ENCODE data around the gene CDHR5. TPM values are rescaled to one million over a fixed set of nuclear protein-coding genes. Genes with fewer than 3 reads are reported as not detected.
"Not testable (repeated sequence)": the region's sequence is repeated elsewhere in the genome, so short reads cannot be mapped to it uniquely, and the experiment has no call there.

Gene CDHR5
- total and polyA plus RNA-seq, 5 donors from 2014 or later = not detected

DNA sequence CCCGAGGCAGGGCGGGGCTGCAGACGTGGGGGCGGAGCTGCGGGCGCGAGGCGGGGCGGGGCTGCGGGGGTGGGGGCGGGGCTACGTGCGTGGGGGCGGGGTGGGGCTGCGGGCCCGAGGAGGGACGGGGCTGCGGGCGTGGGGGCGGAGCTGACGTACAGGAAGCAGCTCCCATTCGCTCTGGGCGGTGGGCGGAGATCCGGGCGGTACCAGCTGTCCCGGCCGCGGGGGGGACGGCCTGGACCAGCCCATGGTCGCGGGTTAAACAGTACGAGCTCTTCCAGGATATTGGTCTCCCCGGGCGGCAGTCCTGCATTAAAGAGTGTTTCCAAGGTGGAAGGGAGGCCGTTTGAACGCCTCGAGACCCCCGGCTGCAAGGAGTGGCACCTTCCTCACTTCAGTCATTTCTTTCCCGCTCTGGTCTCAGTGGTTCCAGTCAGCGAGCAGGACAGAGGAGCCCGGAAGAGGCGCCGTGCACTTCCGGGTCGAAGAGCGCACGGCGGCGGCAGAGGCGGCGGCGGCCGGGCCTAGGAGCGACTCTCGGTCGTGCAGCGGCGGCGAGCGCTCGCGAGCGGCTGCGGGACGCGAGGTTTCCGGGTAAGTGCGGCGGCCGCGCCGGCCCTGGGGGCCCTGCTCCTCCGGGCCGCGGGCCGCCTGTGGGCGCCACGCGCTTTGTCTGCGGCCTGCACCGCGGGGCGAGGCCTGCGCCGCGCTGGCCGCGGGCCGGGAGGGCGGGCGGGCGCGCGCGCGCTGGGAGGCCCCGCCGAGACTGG is 48.6 kb downstream of the CDHR5 start, which contains the start of gene PHRF1:
Gene PHRF1 (plus strand): TSS at position 475 of the 773 bp plus-strand sequence. CDS start 5,043 bp downstream, outside the sequence.
- H3K4me1 Mint-ChIP-seq = peaks cover 4 to 54% (median 20%) of the 10 kb centered on the region in 4 donors
- H3K27me3 Mint-ChIP-seq = peaks cover 5% of the 10 kb centered on the region
- ATAC-seq (ENCODE audit: low read depth in 2 of 2) = peak; percentile 85 to 87
- peak within 1 kb of the TSS; percentile 95 to 99 (median 97) for H3K4me3 Mint-ChIP-seq
- H3K36me3 Mint-ChIP-seq = no peaks in the 10 kb centered on the region
- Histone ChIP-seq H3K4me3 (ENCODE audit: low read depth, low read length) (peak within 1 kb of the TSS; percentile 83), H3K36me3 (ENCODE audit: control insufficient read depth, insufficient read depth, low read length) (peaks cover under 1% of the 10 kb centered on the region), H3K27me3 (ENCODE audit: control insufficient read depth, insufficient read depth, low read length) (no peaks in the 10 kb centered on the region), H3K27ac (ENCODE audit: insufficient read depth, low read length, poor library complexity, severe bottlenecking) (peak within 1 kb of the TSS; percentile 86), H3K9me3 (ENCODE audit: control insufficient read depth in 2 of 2, low read length in 2 of 2) (no peaks in the 10 kb centered on the region), H3K4me1 (ENCODE audit: control insufficient read depth, insufficient read depth, low read length, poor library complexity, severe bottlenecking) (peaks cover 48% of the 10 kb centered on the region)
- peak; percentile 90 to 98 (median 95) for DNase-seq
- peak within 1 kb of the TSS; percentile 95 to 98 (median 98) for H3K27ac Mint-ChIP-seq
- H3K9me3 Mint-ChIP-seq = peaks cover 0 to 1% (median 0%) of the 10 kb centered on the region in 7 donors

DNA sequence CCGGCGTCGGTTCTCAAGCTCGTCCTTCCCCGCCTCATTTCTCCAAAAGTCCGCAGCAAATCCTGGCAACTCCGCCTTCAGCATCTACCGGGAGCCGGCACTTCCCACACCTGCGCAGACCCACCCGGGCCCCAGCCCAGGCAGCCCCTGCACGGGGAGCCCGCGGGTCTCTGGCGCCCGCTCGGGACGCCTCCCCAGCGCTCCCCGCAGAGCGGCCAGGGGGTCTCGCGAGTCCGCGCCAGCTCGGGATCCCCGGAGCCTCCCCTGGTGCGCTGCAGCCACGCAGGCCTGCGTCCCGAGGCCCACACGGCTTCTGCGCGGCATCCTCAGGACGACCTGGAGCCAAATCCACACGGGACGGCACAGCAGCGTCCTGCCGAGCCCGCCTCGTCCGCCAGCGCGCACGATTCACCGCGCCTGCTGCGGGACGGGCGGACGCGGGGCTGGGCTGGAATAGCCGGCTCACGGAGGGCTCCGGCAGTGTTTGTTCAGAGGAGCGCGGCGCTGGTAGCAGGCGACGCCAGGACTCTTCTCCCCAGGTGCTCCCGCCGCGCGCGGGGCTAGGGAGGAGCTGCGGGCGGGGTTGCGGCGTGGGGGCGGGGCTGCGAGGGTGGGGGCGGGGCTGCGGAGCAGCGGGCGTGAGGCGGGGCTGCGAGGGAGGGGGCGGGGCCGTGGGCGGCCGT is 49.3 kb downstream of the CDHR5 start:
- Histone ChIP-seq H3K4me3 (ENCODE audit: low read depth, low read length) (peak overlapping the region; percentile 44), H3K9me3 (ENCODE audit: control insufficient read depth in 2 of 2, low read length in 2 of 2) (no peaks in the 10 kb centered on the region), H3K27ac (ENCODE audit: insufficient read depth, low read length, poor library complexity, severe bottlenecking) (no peak overlapping the region), H3K36me3 (ENCODE audit: control insufficient read depth, insufficient read depth, low read length) (no peaks in the 10 kb centered on the region), H3K4me1 (ENCODE audit: control insufficient read depth, insufficient read depth, low read length, poor library complexity, severe bottlenecking) (peaks cover 47% of the 10 kb centered on the region), H3K27me3 (ENCODE audit: control insufficient read depth, insufficient read depth, low read length) (no peaks in the 10 kb centered on the region)
- Mint-ChIP-seq H3K4me1 (peaks cover 4 to 52% (median 19%) of the 10 kb centered on the region in 4 donors), H3K36me3 (no peaks in the 10 kb centered on the region), H3K9me3 (peaks cover 0 to 1% (median 0%) of the 10 kb centered on the region in 7 donors), H3K27me3 (peaks cover 5% of the 10 kb centered on the region), H3K4me3 (peak overlapping the region; percentile 91 to 96 (median 92)), H3K27ac (peak overlapping the region; percentile 76 to 89 (median 88))
- DNase-seq (no peak), ATAC-seq (ENCODE audit: low read depth in 2 of 2) (no peak)

DNA sequence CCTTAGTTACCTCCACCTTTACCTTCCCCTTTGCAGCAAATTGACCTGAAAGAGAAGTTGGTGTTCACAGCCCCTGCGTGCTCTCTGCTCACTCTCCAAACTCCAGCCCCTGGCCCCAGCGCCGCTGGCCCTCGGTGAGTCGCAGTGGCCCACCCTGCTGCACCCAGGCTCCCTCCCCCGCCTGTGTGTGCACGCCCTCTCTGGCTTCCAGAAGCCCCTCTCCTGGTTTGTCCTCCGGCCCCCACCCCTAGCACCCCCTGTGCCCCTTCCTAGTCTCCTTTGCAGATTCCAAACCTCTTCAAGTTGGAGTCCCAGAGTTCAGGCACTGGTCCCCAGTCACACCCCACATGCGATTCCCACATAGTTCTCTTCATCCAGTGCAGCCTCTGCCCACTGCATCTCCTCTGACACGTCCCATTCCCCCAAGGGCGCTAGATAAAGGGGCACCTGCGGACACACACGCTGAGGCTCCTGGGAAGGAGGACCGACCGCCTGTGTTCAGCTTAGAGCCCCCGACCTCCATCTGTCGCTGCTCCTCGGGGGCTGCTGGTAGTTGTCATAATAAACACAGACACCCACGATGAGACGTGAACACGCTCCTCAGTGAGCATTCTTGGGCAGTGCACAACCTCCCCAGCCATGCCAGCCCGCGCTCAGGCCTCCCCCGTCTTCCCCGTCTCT is 50.0 kb downstream of the CDHR5 start:
- Histone ChIP-seq H3K4me3 (ENCODE audit: low read depth, low read length) (peak overlapping the region; percentile 44), H3K36me3 (ENCODE audit: control insufficient read depth, insufficient read depth, low read length) (no peaks in the 10 kb centered on the region), H3K9me3 (ENCODE audit: control insufficient read depth in 2 of 2, low read length in 2 of 2) (no peaks in the 10 kb centered on the region), H3K27me3 (ENCODE audit: control insufficient read depth, insufficient read depth, low read length) (no peaks in the 10 kb centered on the region), H3K4me1 (ENCODE audit: control insufficient read depth, insufficient read depth, low read length, poor library complexity, severe bottlenecking) (peaks cover 45% of the 10 kb centered on the region), H3K27ac (ENCODE audit: insufficient read depth, low read length, poor library complexity, severe bottlenecking) (no peak overlapping the region)
- no peaks in the 10 kb centered on the region for H3K36me3 Mint-ChIP-seq
- H3K9me3 Mint-ChIP-seq = peaks cover 0 to 1% (median 0%) of the 10 kb centered on the region in 7 donors
- H3K27ac Mint-ChIP-seq = peak overlapping the region; percentile 76 to 89 (median 88)
- no peak for ATAC-seq (ENCODE audit: low read depth in 2 of 2)
- peak in 1 of 3 donors; percentile 28 for DNase-seq
- H3K27me3 Mint-ChIP-seq = peaks cover 5% of the 10 kb centered on the region
- H3K4me1 Mint-ChIP-seq = peaks cover 4 to 51% (median 18%) of the 10 kb centered on the region in 4 donors
- H3K4me3 Mint-ChIP-seq = peak overlapping the region; percentile 91 to 93 (median 92)

DNA sequence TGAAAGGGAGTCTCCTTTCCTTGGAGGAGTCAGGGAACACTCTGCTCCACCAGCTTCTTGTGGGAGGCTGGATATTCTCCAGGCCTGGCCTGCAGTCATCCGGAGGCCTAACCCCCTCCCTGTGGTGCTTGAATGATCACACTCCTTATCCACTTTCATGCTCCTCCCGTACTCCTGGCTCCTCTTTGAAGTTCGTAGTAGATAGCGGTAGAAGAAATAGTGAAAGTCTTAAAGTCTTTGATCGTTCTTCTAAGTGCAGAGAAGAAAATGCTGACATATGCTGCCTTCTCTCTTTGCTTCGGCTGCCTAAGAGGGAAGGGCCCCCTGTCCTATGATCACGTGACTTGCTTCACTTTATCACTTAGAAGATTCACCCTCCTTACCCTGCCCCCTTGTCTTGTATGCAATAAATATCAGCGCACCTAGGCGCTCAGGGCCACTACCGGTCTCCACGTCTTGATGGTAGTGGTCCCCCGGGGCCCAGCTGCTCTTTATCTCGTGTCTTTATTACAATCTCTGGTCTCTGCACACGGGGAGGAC is 50.7 kb downstream of the CDHR5 start:
- H3K4me3 ChIP-seq (ENCODE audit: low read depth, low read length); H3K27ac ChIP-seq (ENCODE audit: insufficient read depth, low read length, poor library complexity, severe bottlenecking); H3K27me3 Mint-ChIP-seq; ATAC-seq (ENCODE audit: low read depth in 2 of 2); H3K36me3 ChIP-seq (ENCODE audit: control insufficient read depth, insufficient read depth, low read length); H3K27me3 ChIP-seq (ENCODE audit: control insufficient read depth, insufficient read depth, low read length); H3K9me3 Mint-ChIP-seq; H3K36me3 Mint-ChIP-seq; H3K9me3 ChIP-seq (ENCODE audit: control insufficient read depth in 2 of 2, low read length in 2 of 2): not testable (repeated sequence)
- Mint-ChIP-seq H3K4me3 (peak overlapping the region; percentile 91 to 93 (median 92)), H3K27ac (peak overlapping the region in 2 of 3 donors; percentile 88 to 89), H3K4me1 (peaks cover 4 to 46% (median 15%) of the 10 kb centered on the region in 4 donors)
- peaks cover 47% of the 10 kb centered on the region for H3K4me1 ChIP-seq (ENCODE audit: control insufficient read depth, insufficient read depth, low read length, poor library complexity, severe bottlenecking)
- peak in 2 of 3 donors; percentile 29 to 75 for DNase-seq

DNA sequence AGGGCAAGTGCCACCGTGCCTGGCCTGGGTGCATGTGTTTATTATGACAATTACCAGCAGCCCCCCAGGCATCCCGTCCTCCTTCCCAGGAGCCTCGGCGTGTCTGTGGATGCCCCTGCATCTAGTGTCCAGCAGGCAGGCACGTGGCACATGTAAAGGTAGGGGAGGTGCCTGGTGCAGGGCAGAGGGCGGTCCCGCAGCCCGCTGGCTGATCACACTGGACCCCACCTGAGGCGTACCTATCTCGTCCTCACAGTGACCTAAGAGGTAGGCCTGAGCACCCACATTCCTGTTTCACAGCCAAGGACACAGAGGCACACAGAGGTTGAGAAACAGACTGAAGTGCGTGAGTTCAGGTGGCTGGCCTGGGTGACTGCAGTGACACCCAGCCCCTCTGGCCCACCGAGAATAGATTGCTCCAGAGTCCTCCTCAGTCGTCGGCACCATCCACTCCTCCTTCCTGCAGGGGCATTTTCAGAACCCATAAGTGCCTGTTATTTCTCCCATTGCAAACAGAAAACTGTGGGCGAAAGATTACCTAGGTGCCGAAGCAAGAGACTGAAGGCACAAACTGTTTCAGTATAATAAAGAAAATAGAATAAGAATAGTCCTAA is 51.5 kb downstream of the CDHR5 start:
- Histone ChIP-seq H3K9me3 (ENCODE audit: control insufficient read depth in 2 of 2, low read length in 2 of 2) (no peaks in the 10 kb centered on the region), H3K4me3 (ENCODE audit: low read depth, low read length) (no peak overlapping the region), H3K27ac (ENCODE audit: insufficient read depth, low read length, poor library complexity, severe bottlenecking) (no peak overlapping the region), H3K27me3 (ENCODE audit: control insufficient read depth, insufficient read depth, low read length) (no peaks in the 10 kb centered on the region), H3K4me1 (ENCODE audit: control insufficient read depth, insufficient read depth, low read length, poor library complexity, severe bottlenecking) (peaks cover 42% of the 10 kb centered on the region), H3K36me3 (ENCODE audit: control insufficient read depth, insufficient read depth, low read length) (no peaks in the 10 kb centered on the region)
- no peaks in the 10 kb centered on the region for H3K36me3 Mint-ChIP-seq
- DNase-seq = no peak
- H3K27me3 Mint-ChIP-seq = peaks cover 5% of the 10 kb centered on the region
- peak overlapping the region in 2 of 4 donors; percentile 55 to 93 for H3K4me3 Mint-ChIP-seq
- ATAC-seq (ENCODE audit: low read depth in 2 of 2) = no peak
- H3K9me3 Mint-ChIP-seq = peaks cover 0 to 1% (median 0%) of the 10 kb centered on the region in 7 donors
- H3K4me1 Mint-ChIP-seq = peaks cover 4 to 39% (median 14%) of the 10 kb centered on the region in 4 donors
- no peak overlapping the region for H3K27ac Mint-ChIP-seq

DNA sequence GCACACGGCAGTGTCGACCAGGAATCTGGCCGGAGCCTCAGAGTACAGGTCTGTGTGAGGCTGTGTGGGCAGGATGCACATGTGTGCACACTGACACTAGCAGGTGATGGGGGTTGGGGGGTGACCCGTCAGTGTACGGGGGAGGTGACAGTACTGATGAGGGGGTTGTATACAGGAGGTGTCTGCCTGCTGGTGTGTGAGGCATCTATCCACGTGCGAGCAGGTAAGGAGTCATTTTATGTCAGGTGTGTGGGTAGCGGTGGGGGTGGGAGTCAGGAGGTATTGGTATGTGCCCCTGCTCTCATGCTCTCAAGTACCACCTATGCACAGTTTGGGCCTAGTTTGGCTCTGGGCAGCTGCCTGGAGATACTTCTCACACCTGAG is 53.0 kb downstream of the CDHR5 start:
- no peak for ATAC-seq (ENCODE audit: low read depth in 2 of 2)
- Mint-ChIP-seq H3K27me3 (peaks cover 5% of the 10 kb centered on the region), H3K27ac (no peak overlapping the region), H3K4me3 (peak overlapping the region in 1 of 4 donors; percentile 32), H3K36me3 (no peaks in the 10 kb centered on the region), H3K9me3 (peaks cover 0 to 1% (median 0%) of the 10 kb centered on the region in 7 donors), H3K4me1 (peaks cover 4 to 31% (median 12%) of the 10 kb centered on the region in 4 donors)
- H3K36me3 ChIP-seq (ENCODE audit: control insufficient read depth, insufficient read depth, low read length) = no peaks in the 10 kb centered on the region
- no peaks in the 10 kb centered on the region for H3K27me3 ChIP-seq (ENCODE audit: control insufficient read depth, insufficient read depth, low read length)
- no peak for DNase-seq
- peaks cover 30% of the 10 kb centered on the region for H3K4me1 ChIP-seq (ENCODE audit: control insufficient read depth, insufficient read depth, low read length, poor library complexity, severe bottlenecking)
- no peaks in the 10 kb centered on the region for H3K9me3 ChIP-seq (ENCODE audit: control insufficient read depth in 2 of 2, low read length in 2 of 2)
- no peak overlapping the region for H3K4me3 ChIP-seq (ENCODE audit: low read depth, low read length)
- H3K27ac ChIP-seq (ENCODE audit: insufficient read depth, low read length, poor library complexity, severe bottlenecking) = no peak overlapping the region

All from CD4-positive, CD25-positive, alpha-beta regulatory T cell (primary cell).